ENCODE results near the gene GABPB1. TPM values are rescaled to one million over a fixed set of nuclear protein-coding genes. Genes with fewer than 3 reads are reported as not detected.

GABPB1 gene
- total and polyA plus RNA-seq, 4 donors = 16.2 to 42.5 (median 23.1) TPM

- no peaks in the 10 kb centered on the region for H3K9me3 ChIP-seq (ENCODE audit: control insufficient read depth, insufficient read depth, low read length)
- no peak overlapping the region for H3K4me3 ChIP-seq (ENCODE audit: low read depth, low read length)
- 86% methylated on average over 4 of the region's 4 CpGs for WGBS (ENCODE audit: insufficient coverage)
- no peak for DNase-seq (ENCODE audit: low read depth in 4 of 6, low spot score in 6 of 6)
- H3K4me1 ChIP-seq (ENCODE audit: control insufficient read depth, insufficient read depth, low read length) = no peaks in the 10 kb centered on the region
- no peaks in the 10 kb centered on the region for H3K36me3 ChIP-seq (ENCODE audit: control insufficient read depth, insufficient read depth, low read length)
- no peak overlapping the region for H3K27ac ChIP-seq (ENCODE audit: low read depth, low read length)
- H3K27me3 ChIP-seq (ENCODE audit: control insufficient read depth, insufficient read depth, low read length) = no peaks in the 10 kb centered on the region
Observed at GRCh38 chr15:50262533-50262932, 92.5 kb downstream of the GABPB1 start.

- no peaks in the 10 kb centered on the region for H3K36me3 ChIP-seq (ENCODE audit: control insufficient read depth, insufficient read depth, low read length)
- H3K27me3 ChIP-seq (ENCODE audit: control insufficient read depth, insufficient read depth, low read length) = no peaks in the 10 kb centered on the region
- WGBS (ENCODE audit: insufficient coverage) = 100% methylated on average over 1 of the region's 3 CpGs
- no peak overlapping the region for H3K27ac ChIP-seq (ENCODE audit: low read depth, low read length)
- H3K4me3 ChIP-seq (ENCODE audit: low read depth, low read length) = no peak overlapping the region
- no peaks in the 10 kb centered on the region for H3K4me1 ChIP-seq (ENCODE audit: control insufficient read depth, insufficient read depth, low read length)
- DNase-seq (ENCODE audit: low read depth in 4 of 6, low spot score in 6 of 6) = no peak
- H3K9me3 ChIP-seq (ENCODE audit: control insufficient read depth, insufficient read depth, low read length) = no peaks in the 10 kb centered on the region
Observed at GRCh38 chr15:50261981-50262380, 93.0 kb downstream of the GABPB1 start.

- Histone ChIP-seq H3K27me3 (ENCODE audit: control insufficient read depth, insufficient read depth, low read length) (no peaks in the 10 kb centered on the region), H3K27ac (ENCODE audit: low read depth, low read length) (no peak overlapping the region), H3K9me3 (ENCODE audit: control insufficient read depth, insufficient read depth, low read length) (no peaks in the 10 kb centered on the region), H3K36me3 (ENCODE audit: control insufficient read depth, insufficient read depth, low read length) (no peaks in the 10 kb centered on the region), H3K4me3 (ENCODE audit: low read depth, low read length) (no peak overlapping the region), H3K4me1 (ENCODE audit: control insufficient read depth, insufficient read depth, low read length) (no peaks in the 10 kb centered on the region)
- WGBS (ENCODE audit: insufficient coverage) = 100% methylated on average over 1 of the region's 2 CpGs
- no peak for DNase-seq (ENCODE audit: low read depth in 4 of 6, low spot score in 6 of 6)
Observed at GRCh38 chr15:50260969-50261496, 94.0 kb downstream of the GABPB1 start.

GRCh38 chr15:50259276-50259675, 95.7 kb downstream of the GABPB1 start:
- H3K27ac ChIP-seq (ENCODE audit: low read depth, low read length) = no peak overlapping the region
- H3K27me3 ChIP-seq (ENCODE audit: control insufficient read depth, insufficient read depth, low read length) = no peaks in the 10 kb centered on the region
- H3K4me1 ChIP-seq (ENCODE audit: control insufficient read depth, insufficient read depth, low read length) = no peaks in the 10 kb centered on the region
- DNase-seq (ENCODE audit: low read depth in 4 of 6, low spot score in 6 of 6) = no peak
- H3K36me3 ChIP-seq (ENCODE audit: control insufficient read depth, insufficient read depth, low read length) = no peaks in the 10 kb centered on the region
- H3K9me3 ChIP-seq (ENCODE audit: control insufficient read depth, insufficient read depth, low read length) = no peaks in the 10 kb centered on the region
- 93% methylated on average over 3 of the region's 5 CpGs for WGBS (ENCODE audit: insufficient coverage)
- no peak overlapping the region for H3K4me3 ChIP-seq (ENCODE audit: low read depth, low read length)

- no peak overlapping the region for H3K4me3 ChIP-seq (ENCODE audit: low read depth, low read length)
- WGBS (ENCODE audit: insufficient coverage) = no CpG with 5 or more reads among the region's 3 CpGs
Observed at GRCh38 chr15:50257924-50258323, 97.1 kb downstream of the GABPB1 start.

GRCh38 chr15:50257332-50257731, 97.7 kb downstream of the GABPB1 start:
- no peak overlapping the region for H3K4me3 ChIP-seq (ENCODE audit: low read depth, low read length)
- H3K36me3 ChIP-seq (ENCODE audit: control insufficient read depth, insufficient read depth, low read length) = no peaks in the 10 kb centered on the region
- no peak for DNase-seq (ENCODE audit: low read depth in 4 of 6, low spot score in 6 of 6)
- H3K27ac ChIP-seq (ENCODE audit: low read depth, low read length) = no peak overlapping the region
- 91% methylated on average over 7 of the region's 8 CpGs for WGBS (ENCODE audit: insufficient coverage)
- H3K27me3 ChIP-seq (ENCODE audit: control insufficient read depth, insufficient read depth, low read length) = no peaks in the 10 kb centered on the region
- H3K9me3 ChIP-seq (ENCODE audit: control insufficient read depth, insufficient read depth, low read length) = no peaks in the 10 kb centered on the region
- H3K4me1 ChIP-seq (ENCODE audit: control insufficient read depth, insufficient read depth, low read length) = no peaks in the 10 kb centered on the region

More at GRCh38 chr15:50257924-50258323, 97.1 kb downstream of the GABPB1 start:
- H3K27ac ChIP-seq (ENCODE audit: low read depth, low read length) = no peak overlapping the region
- no peaks in the 10 kb centered on the region for H3K36me3 ChIP-seq (ENCODE audit: control insufficient read depth, insufficient read depth, low read length)
- DNase-seq (ENCODE audit: low read depth in 4 of 6, low spot score in 6 of 6) = no peak
- H3K4me1 ChIP-seq (ENCODE audit: control insufficient read depth, insufficient read depth, low read length) = no peaks in the 10 kb centered on the region
- H3K9me3 ChIP-seq (ENCODE audit: control insufficient read depth, insufficient read depth, low read length) = no peaks in the 10 kb centered on the region
- no peaks in the 10 kb centered on the region for H3K27me3 ChIP-seq (ENCODE audit: control insufficient read depth, insufficient read depth, low read length)

GRCh38 chr15:50256188-50257041, 98.6 kb downstream of the GABPB1 start:
- H3K27ac ChIP-seq (ENCODE audit: low read depth, low read length) = no peak overlapping the region
- 80% methylated on average over 2 of the region's 5 CpGs for WGBS (ENCODE audit: insufficient coverage)
- H3K9me3 ChIP-seq (ENCODE audit: control insufficient read depth, insufficient read depth, low read length) = no peaks in the 10 kb centered on the region
- no peak for DNase-seq (ENCODE audit: low read depth in 4 of 6, low spot score in 6 of 6)
- H3K36me3 ChIP-seq (ENCODE audit: control insufficient read depth, insufficient read depth, low read length) = no peaks in the 10 kb centered on the region
- no peak overlapping the region for H3K4me3 ChIP-seq (ENCODE audit: low read depth, low read length)
- no peaks in the 10 kb centered on the region for H3K4me1 ChIP-seq (ENCODE audit: control insufficient read depth, insufficient read depth, low read length)
- no peaks in the 10 kb centered on the region for H3K27me3 ChIP-seq (ENCODE audit: control insufficient read depth, insufficient read depth, low read length)

- Histone ChIP-seq H3K27ac (ENCODE audit: low read depth, low read length) (no peak overlapping the region), H3K4me1 (ENCODE audit: control insufficient read depth, insufficient read depth, low read length) (no peaks in the 10 kb centered on the region)
- 95% methylated on average over 7 of the region's 11 CpGs for WGBS (ENCODE audit: insufficient coverage)
Observed at GRCh38 chr15:50252556-50252955, 102.4 kb downstream of the GABPB1 start.

GRCh38 chr15:50251638-50252182, 103.3 kb downstream of the GABPB1 start:
- Histone ChIP-seq H3K27me3 (ENCODE audit: control insufficient read depth, insufficient read depth, low read length) (no peaks in the 10 kb centered on the region), H3K9me3 (ENCODE audit: control insufficient read depth, insufficient read depth, low read length) (no peaks in the 10 kb centered on the region), H3K36me3 (ENCODE audit: control insufficient read depth, insufficient read depth, low read length) (no peaks in the 10 kb centered on the region), H3K4me1 (ENCODE audit: control insufficient read depth, insufficient read depth, low read length) (no peaks in the 10 kb centered on the region), H3K4me3 (ENCODE audit: low read depth, low read length) (no peak overlapping the region), H3K27ac (ENCODE audit: low read depth, low read length) (no peak overlapping the region)
- WGBS (ENCODE audit: insufficient coverage) = 94% methylated on average over 7 of the region's 11 CpGs
- DNase-seq (ENCODE audit: low read depth in 4 of 6, low spot score in 6 of 6) = no peak

More at GRCh38 chr15:50252556-50252955, 102.4 kb downstream of the GABPB1 start:
- no peak for DNase-seq (ENCODE audit: low read depth in 4 of 6, low spot score in 6 of 6)
- no peak overlapping the region for H3K4me3 ChIP-seq (ENCODE audit: low read depth, low read length)
- H3K36me3 ChIP-seq (ENCODE audit: control insufficient read depth, insufficient read depth, low read length) = no peaks in the 10 kb centered on the region
- H3K9me3 ChIP-seq (ENCODE audit: control insufficient read depth, insufficient read depth, low read length) = no peaks in the 10 kb centered on the region
- H3K27me3 ChIP-seq (ENCODE audit: control insufficient read depth, insufficient read depth, low read length) = no peaks in the 10 kb centered on the region
